HepG2 (cell line): ENCODE results near the gene ARAP1. TPM values are rescaled to one million over a fixed set of nuclear protein-coding genes. Genes with fewer than 3 reads are reported as not detected.

Experiments used
- ATAC-seq: fragments of 200-7000 bp; cut with Tn5 transposase; 3 replicates; pipeline ENCODE4 v1.9.1; 2020; ENCODE audit warnings: mild to moderate bottlenecking, moderate library complexity
- BruUV-seq: library from RNA; stranded (reverse); fragments of 400-500 nt; replicated peaks from 2 replicates; lab custom pipeline; 2021; lab: Mats Ljungman, UMichigan
- CTCF ChIA-PET: fragments of 300-600 bp; formaldehyde crosslinking; extraction: SDS; loops from one replicate; lab custom pipeline; 2021; ENCODE audit warnings: low total read pairs, inconsistent platforms, low intra/inter-chr PET ratio; lab: Yijun Ruan, JAX
- POLR2A ChIA-PET: fragments of 350-600 bp; sonication (Branson Sonifier 250); formaldehyde crosslinking; loops from one replicate; lab custom pipeline; 2020; ENCODE audit warnings: antibody characterized with exemption, inconsistent platforms; lab: Yijun Ruan, JAX
- DNase-seq: peaks from one replicate; pipeline ENCODE4 v3.0.0-alpha.2; 2015; ENCODE audit warnings: low spot score
- FAIRE-seq: peaks from 3 replicates; lab custom pipeline; 2011; peaks lifted over from hg19 to GRCh38; lab: Jason Lieb, UNC
- H2AFZ ChIP-seq: one replicate; pipeline ENCODE4 v1.6.1; 2011; ENCODE audit warnings: low read length, inconsistent platforms
- H3K27ac ChIP-seq: fragments of 300-600 bp; 3 replicates; pipeline ENCODE4 v1.8.0; 2011; ENCODE audit warnings: mixed run types, mild to moderate bottlenecking, mixed read lengths, low read length, inconsistent platforms; ENCODE audit not compliant: insufficient read depth; ENCODE audit errors: extremely low read length
- H3K27me3 ChIP-seq, 2 experiments: fragments of 200-600 bp in 1 of 2; 2 replicates in 1 of 2; 3 replicates in 1 of 2; pipeline versions ENCODE4 v1.6.0 to v1.8.0; 2011; ENCODE audit warnings: low read length in 2 of 2, mild to moderate bottlenecking in 2 of 2, moderate library complexity in 2 of 2, inconsistent platforms in 1 of 2; ENCODE audit not compliant: insufficient read depth in 2 of 2, control insufficient read depth in 1 of 2
- H3K36me3 ChIP-seq, 2 experiments: fragments of 200-600 bp in 1 of 2; replicated peaks in 1 of 2; 2 replicates in 1 of 2; 3 replicates in 1 of 2; pipeline versions ENCODE4 v1.5.1 to v1.8.0; 2011; ENCODE audit warnings: low read length in 2 of 2, inconsistent platforms in 1 of 2; ENCODE audit not compliant: insufficient read depth in 2 of 2, control insufficient read depth in 1 of 2
- H3K4me1 ChIP-seq: 2 replicates; pipeline ENCODE4 v1.5.1; 2012; ENCODE audit warnings: low read length, inconsistent platforms; ENCODE audit not compliant: insufficient read depth
- H3K4me2 ChIP-seq: 2 replicates; pipeline ENCODE4 v1.6.0; 2011; ENCODE audit warnings: low read depth, low read length, inconsistent platforms
- H3K4me3 ChIP-seq, 3 experiments: fragments of 200-600 bp in 1 of 3; sonication (generic), shearing (Covaris generic) in 1 of 3; replicated peaks in 1 of 3; 2 replicates each; pipeline ENCODE4 v1.5.1; 2011 to 2016; ENCODE audit warnings: low read length in 3 of 3, inconsistent platforms in 2 of 3, low read depth in 2 of 3, mild to moderate bottlenecking in 2 of 3, control low read depth in 1 of 3, mixed read lengths in 1 of 3; ENCODE audit not compliant: insufficient read depth in 1 of 3
- H3K79me2 ChIP-seq: one replicate; pipeline ENCODE4 v1.6.1; 2011; ENCODE audit warnings: low read length, inconsistent platforms; ENCODE audit not compliant: insufficient read depth
- H3K9ac ChIP-seq: 2 replicates; pipeline ENCODE4 v1.6.0; 2011; ENCODE audit warnings: mild to moderate bottlenecking, low read depth, low read length, inconsistent platforms; ENCODE audit not compliant: insufficient read depth
- H3K9me3 ChIP-seq: 2 replicates; pipeline ENCODE4 v1.5.1; 2012; ENCODE audit warnings: mild to moderate bottlenecking, low read length
- H4K20me1 ChIP-seq: 2 replicates; pipeline ENCODE4 v1.6.0; 2011; ENCODE audit warnings: inconsistent platforms, mild to moderate bottlenecking, low read length, moderate library complexity; ENCODE audit not compliant: insufficient read depth
- BCL6 ChIP-seq: IDR thresholded peaks from 2 replicates; pipeline ENCODE4 v1.6.1; 2016; ENCODE audit warnings: missing genetic modification reagents, missing compliant biosample characterization
- CC2D1A ChIP-seq: sonication (generic); formaldehyde crosslinking; IDR thresholded peaks from 2 replicates; pipeline ENCODE4 v1.8.1; 2023; ENCODE audit warnings: mild to moderate bottlenecking, missing genetic modification reagents
- FOSL2 ChIP-seq: sonication (generic); formaldehyde crosslinking; IDR thresholded peaks from 2 replicates; pipeline ENCODE4 v1.4.0; 2020; ENCODE audit warnings: missing genetic modification reagents
- RBAK ChIP-seq: sonication (generic); formaldehyde crosslinking; IDR thresholded peaks from 2 replicates; pipeline ENCODE4 v1.5.1; 2020; ENCODE audit warnings: mild to moderate bottlenecking, missing genetic modification reagents
- ZBTB44 ChIP-seq: sonication (generic); formaldehyde crosslinking; IDR thresholded peaks from 2 replicates; pipeline ENCODE4 v1.4.0; 2020; ENCODE audit warnings: missing genetic modification reagents
- ZFP36L2 ChIP-seq: sonication (generic); formaldehyde crosslinking; IDR thresholded peaks from 2 replicates; pipeline ENCODE4 v1.4.0; 2020; ENCODE audit warnings: missing genetic modification reagents
- ZNF547 ChIP-seq: sonication (generic); formaldehyde crosslinking; IDR thresholded peaks from 2 replicates; pipeline ENCODE4 v1.5.1; 2020; ENCODE audit warnings: mild to moderate bottlenecking, missing genetic modification reagents
- ZNF562 ChIP-seq: sonication (generic); formaldehyde crosslinking; IDR thresholded peaks from 2 replicates; pipeline ENCODE4 v1.8.0; 2022; ENCODE audit warnings: missing genetic modification reagents, borderline replicate concordance
- ZNF740 ChIP-seq: sonication (generic); formaldehyde crosslinking; IDR thresholded peaks from 2 replicates; pipeline ENCODE4 v1.4.0; 2020; ENCODE audit warnings: missing genetic modification reagents
- WGBS: methylation state at CpG from one replicate; pipeline ENCODE4 v1.1.6; 2017; ENCODE audit warnings: low lambda C conversion rate; 5-methylcytosine and 5-hydroxymethylcytosine counted together
- in situ Hi-C: cut with HindIII; loops from 2 replicates; pipeline ENCODE4 v1.10.0; 2017; ENCODE audit warnings: low pct_unique_long_range_greater_than_20kb; ENCODE audit not compliant: extremely low pct_ligation_motif_present
- intact Hi-C: fragments of 100-400 bp; cut with micrococcal nuclease; formaldehyde crosslinking; loops from one replicate; pipeline ENCODE4 v1.10.0; 2022; ENCODE audit not compliant: unreplicated experiment
- polyA plus RNA-seq, 8 experiments: library from polyadenylated mRNA; depleted of rRNA in 3 of 8; stranded (reverse) in 7 of 8; unstranded in 1 of 8; fragments of >200 nt; fragmentation: Illumina TruSeq in 4 of 8; extraction: Trizol in 4 of 8; gene quantifications; 2 replicates each; pipeline versions ENCODE4 v1.2.1 to v1.2.3, GENCODE V29; 2011 to 2016; ENCODE audit warnings: low read depth in 4 of 8, missing spikeins in 1 of 8, mixed read lengths in 1 of 8; ENCODE audit not compliant: insufficient read depth in 1 of 8
- total RNA-seq, 5 experiments: library from RNA; depleted of rRNA; stranded (reverse); fragments of >200 nt; fragmentation: Illumina TruSeq; extraction: Trizol; gene quantifications; 2 replicates each; pipeline ENCODE4 v1.2.3, GENCODE V29; 2016; ENCODE audit warnings: low read depth in 1 of 5

ARAP1 gene
- total and polyA plus RNA-seq, 2 of the 13 experiments (the other 11 are each of a cell fraction or from before 2014, with no cell fraction given) = 43.2 to 55.5 TPM

GRCh38 chr11:72661486-72661885 is 90.7 kb downstream of the ARAP1 start:
- Histone ChIP-seq H3K4me3 (no peak overlapping the region), H3K36me3 (no peaks in the 10 kb centered on the region), H3K4me1 (no peaks in the 10 kb centered on the region), H3K9ac (no peak overlapping the region), H3K4me2 (no peak overlapping the region), H3K9me3 (no peaks in the 10 kb centered on the region), H3K27ac (no peak overlapping the region), H4K20me1 (no peaks in the 10 kb centered on the region), H2AFZ (no peak overlapping the region), H3K79me2 (no peaks in the 10 kb centered on the region), H3K27me3 (peaks cover 5 to 55% of the 10 kb centered on the region in 2 experiments; a peak in 4 of 5 replicates)
- TF ChIP-seq RBAK (CRISPR knock-in tag) = no peak
- TF ChIP-seq FOSL2 (CRISPR knock-in tag) = no peak
- no peak for TF ChIP-seq CC2D1A (CRISPR knock-in tag)
- no peak for TF ChIP-seq ZNF740
- no peak for TF ChIP-seq ZNF562 (CRISPR knock-in tag)
- TF ChIP-seq ZFP36L2 = no peak
- no peak for TF ChIP-seq BCL6 (CRISPR knock-in tag)
- no peak for TF ChIP-seq ZBTB44 (CRISPR knock-in tag)
- no peak for TF ChIP-seq ZNF547
- no peak for FAIRE-seq
- POLR2A ChIA-PET = no interaction called here
- intact Hi-C loops = no loop called here
- CTCF ChIA-PET = no interaction called here
- DNase-seq = no peak
- 34% methylated on average over 9 of the region's 9 CpGs for WGBS
- no peak for ATAC-seq
- BruUV-seq = no TSS peak
- in situ Hi-C loops = no loop called here
